GM23248 (cell line): Measurements from ENCODE around the gene CPEB3.

Experiments used
- EZH2 ChIP-seq: fragments of 200-600 bp; sonication (generic); IDR thresholded peaks from 2 replicates; pipeline ENCODE4 v1.6.1; 2018; ENCODE audit warnings: antibody characterized with exemption, mild to moderate bottlenecking; ENCODE audit not compliant: insufficient read depth, poor library complexity, severe bottlenecking
- EZH2phosphoT487 ChIP-seq: fragments of 200-600 bp; sonication (generic); IDR thresholded peaks from 2 replicates; pipeline ENCODE4 v1.6.1; 2018; ENCODE audit warnings: antibody characterized with exemption, moderate library complexity, mild to moderate bottlenecking, low read depth; ENCODE audit not compliant: insufficient read depth

DNA sequence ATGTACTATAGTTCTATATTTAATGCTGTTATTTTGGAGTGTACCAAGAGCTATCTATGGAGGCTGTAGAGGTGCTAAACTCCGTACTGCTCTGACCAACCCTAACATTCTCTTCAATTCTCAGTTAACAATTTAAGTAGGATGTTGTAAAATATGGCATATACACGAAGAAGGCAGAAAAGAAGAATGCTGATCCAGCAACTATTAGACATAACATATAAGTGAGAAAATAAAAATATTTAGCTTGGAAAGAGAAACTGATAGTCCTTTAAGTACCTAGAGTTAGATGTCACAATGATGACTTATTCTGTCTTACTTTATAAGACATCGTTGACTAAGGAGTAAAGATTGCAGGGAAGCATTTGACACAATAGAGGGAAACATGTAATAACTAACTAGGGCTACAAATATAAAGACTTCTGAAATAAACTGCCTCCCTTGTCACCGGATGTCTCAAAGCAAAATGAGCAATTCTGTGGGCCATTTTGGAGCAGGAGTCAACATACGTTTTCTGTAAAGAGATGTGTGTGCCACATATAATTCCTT is 159.5 kb downstream of the CPEB3 start:
- no peak for TF ChIP-seq EZH2phosphoT487
- no peak for TF ChIP-seq EZH2
